GM19240 (cell line): ENCODE data around the gene MCTP1.

Source experiments
- DNase-seq: peaks from one replicate; pipeline ENCODE4 v3.0.0; 2011; ENCODE audit warnings: low spot score; ENCODE audit not compliant: insufficient read length

The MCTP1 gene

GRCh38 chr5:94672746-94673145 lies 612.1 kb downstream of the MCTP1 start:
- no peak for DNase-seq

GRCh38 chr5:94670726-94671125 lies 614.2 kb downstream of the MCTP1 start:
- no peak for DNase-seq

- no peak for DNase-seq
Observed at GRCh38 chr5:94667937-94668336, 617.0 kb downstream of the MCTP1 start.

- no peak for DNase-seq
Observed at GRCh38 chr5:94661086-94661485, 623.8 kb downstream of the MCTP1 start.

- no peak for DNase-seq
Observed at GRCh38 chr5:94660506-94660905, 624.4 kb downstream of the MCTP1 start.

GRCh38 chr5:94658272-94658671 lies 626.6 kb downstream of the MCTP1 start:
- no peak for DNase-seq
